AG10803 (cell line): ENCODE data around the gene EGR4.

Source experiments
- DNase-seq: peaks from one replicate; pipeline ENCODE4 v3.0.0; 2010; ENCODE audit warnings: low read depth
- H3K4me3 ChIP-seq: 2 replicates; pipeline ENCODE4 v1.5.1; 2011; ENCODE audit warnings: mild to moderate bottlenecking, low read length, control low read depth
- CTCF ChIP-seq: conservative IDR thresholded peaks from 2 replicates; pipeline ENCODE4 v1.5.1; 2011; ENCODE audit warnings: mild to moderate bottlenecking, low read length, control low read depth, inconsistent platforms

The EGR4 gene

GRCh38 chr2:73268830-73269685, 24.3 kb downstream of the EGR4 start:
- no peak for TF ChIP-seq CTCF
- H3K4me3 ChIP-seq, result no peak overlapping the region
- no peak for DNase-seq

GRCh38 chr2:73268366-73268829, 24.9 kb downstream of the EGR4 start:
- TF ChIP-seq CTCF, result no peak
- DNase-seq, result no peak
- no peak overlapping the region for H3K4me3 ChIP-seq

GRCh38 chr2:73267008-73267407, 26.3 kb downstream of the EGR4 start:
- H3K4me3 ChIP-seq, result no peak overlapping the region
- no peak for DNase-seq
- no peak for TF ChIP-seq CTCF

- no peak overlapping the region for H3K4me3 ChIP-seq
- no peak for DNase-seq
- no peak for TF ChIP-seq CTCF
Observed at GRCh38 chr2:73266061-73266901, 27.1 kb downstream of the EGR4 start.

GRCh38 chr2:73265298-73266060, 27.9 kb downstream of the EGR4 start:
- H3K4me3 ChIP-seq, result no peak overlapping the region
- no peak for DNase-seq
- no peak for TF ChIP-seq CTCF

- no peak overlapping the region for H3K4me3 ChIP-seq
- no peak for DNase-seq
- no peak for TF ChIP-seq CTCF
Observed at GRCh38 chr2:73264783-73265182, 28.6 kb downstream of the EGR4 start.
